SU-DHL-6 (cell line): ENCODE data around the gene RUNX2.

Experiments
- H2AFZ ChIP-seq: fragments of 200-600 bp; sonication (generic); 2 replicates; pipeline ENCODE4 v1.6.1; 2014; ENCODE audit warnings: low read depth, mild to moderate bottlenecking, moderate library complexity, mixed read lengths, antibody characterized with exemption, low read length; ENCODE audit not compliant: severe bottlenecking
- H3F3A ChIP-seq: fragments of 200-600 bp; shearing (Covaris generic); 2 replicates; pipeline ENCODE4 v1.6.0; 2016; ENCODE audit warnings: antibody characterized with exemption, mild to moderate bottlenecking; ENCODE audit not compliant: insufficient read depth
- H3K27ac ChIP-seq: fragments of 200-600 bp; sonication (generic); 2 replicates; pipeline ENCODE4 v1.5.1; 2016; ENCODE audit warnings: low read depth, mild to moderate bottlenecking, low read length, moderate library complexity, mixed read lengths
- H3K27me3 ChIP-seq: fragments of 200-600 bp; sonication (generic), shearing (Covaris generic); 2 replicates; pipeline ENCODE4 v1.6.0; 2014; ENCODE audit warnings: mild to moderate bottlenecking, low read length
- H3K36me3 ChIP-seq: fragments of 200-600 bp; sonication (generic); 2 replicates; pipeline ENCODE4 v1.6.1; 2014; ENCODE audit warnings: mild to moderate bottlenecking, low read length, mixed read lengths
- H3K4me2 ChIP-seq: fragments of 300-600, 200-600 bp; shearing (Covaris generic), sonication (generic); 2 replicates; pipeline ENCODE4 v1.6.0; 2014; ENCODE audit warnings: low read length, low read depth, mild to moderate bottlenecking; ENCODE audit not compliant: poor library complexity, severe bottlenecking
- H3K4me3 ChIP-seq: fragments of 200-600 bp; sonication (generic); 2 replicates; pipeline ENCODE4 v1.5.1; 2014; ENCODE audit warnings: antibody characterized with exemption, low read length, mild to moderate bottlenecking, mixed read lengths; ENCODE audit not compliant: insufficient read depth, poor library complexity, severe bottlenecking
- H3K79me2 ChIP-seq: fragments of 200-600 bp; sonication (generic); 2 replicates; pipeline ENCODE4 v1.6.1; 2014; ENCODE audit warnings: mild to moderate bottlenecking, low read length, moderate library complexity; ENCODE audit not compliant: insufficient read depth
- H3K9ac ChIP-seq: fragments of 200-600 bp; sonication (generic); 2 replicates; pipeline ENCODE4 v1.7.0; 2014; ENCODE audit warnings: mild to moderate bottlenecking, low read length
- H3K9me2 ChIP-seq: fragments of 200-600 bp; sonication (generic); replicated peaks from 2 replicates; pipeline ENCODE4 v1.6.1; 2014; ENCODE audit warnings: low read length; ENCODE audit not compliant: insufficient read depth
- H3K9me3 ChIP-seq: fragments of 200-600 bp; sonication (generic); 2 replicates; pipeline ENCODE4 v1.6.1; 2014; ENCODE audit warnings: low read length, mixed read lengths; ENCODE audit not compliant: insufficient read depth
- H4K20me1 ChIP-seq: fragments of 200-600 bp; sonication (generic); 2 replicates; pipeline ENCODE4 v1.6.1; 2014; ENCODE audit warnings: low read depth, mild to moderate bottlenecking, antibody characterized with exemption, low read length, moderate library complexity, mixed read lengths
- EZH2phosphoT487 ChIP-seq: fragments of 200-600 bp; sonication (generic), shearing (Covaris generic); conservative IDR thresholded peaks from 2 replicates; pipeline ENCODE4 v1.6.1; 2018; ENCODE audit warnings: mild to moderate bottlenecking, antibody characterized with exemption, low read length, moderate library complexity, mixed read lengths
- TF ChIP-seq, protein P1 (sequence below): fragments of 200-600 bp; sonication (generic); IDR thresholded peaks from one replicate; pipeline ENCODE4 v1.5.1; 2017; ENCODE audit warnings: antibody characterized with exemption, mild to moderate bottlenecking, low read length, moderate library complexity; ENCODE audit not compliant: insufficient read depth, poor library complexity, severe bottlenecking

Gene RUNX2

DNA sequence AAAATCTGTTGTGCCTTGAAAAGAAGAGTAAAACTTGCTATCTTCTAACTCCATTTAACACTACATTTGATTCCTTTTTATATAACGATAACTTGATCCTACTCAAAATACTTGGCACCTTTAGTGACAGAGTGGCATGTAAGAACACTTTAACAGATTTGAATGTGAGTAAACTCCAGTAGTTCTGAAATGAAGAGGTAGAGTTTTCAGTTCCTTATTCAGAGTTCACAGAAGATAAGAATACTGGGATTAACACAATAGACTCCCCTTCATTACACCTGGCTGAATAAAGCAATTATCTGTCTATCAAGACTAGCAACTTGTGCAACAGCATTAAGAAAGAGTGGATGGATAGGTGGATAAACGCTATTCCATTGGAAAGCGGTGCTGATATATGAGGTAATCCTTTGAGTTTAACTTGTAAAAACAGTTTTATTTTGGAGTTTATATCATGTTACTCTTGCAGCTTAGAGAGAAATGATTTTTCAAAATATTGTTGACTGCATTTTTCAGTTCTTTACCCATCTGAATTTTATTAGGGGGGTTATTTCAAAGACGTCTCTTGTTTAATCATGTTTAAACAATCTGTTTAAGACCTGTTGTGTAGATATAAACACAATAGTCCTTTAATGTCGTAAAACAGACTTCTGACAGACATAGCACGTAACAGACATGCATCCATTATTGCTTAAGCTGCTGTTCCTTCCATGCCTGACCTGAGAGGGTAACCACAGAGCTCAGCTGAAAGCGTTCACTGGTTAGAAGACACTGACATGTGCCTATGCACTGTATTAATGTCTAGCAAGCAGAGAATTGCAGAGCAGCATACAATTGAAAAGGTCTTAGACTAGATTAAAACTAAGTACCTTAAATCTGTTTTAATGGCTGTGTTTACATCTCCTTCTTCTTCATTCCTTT, 152.0 kb downstream of the RUNX2 start:
- Histone ChIP-seq H3K79me2 (no peaks in the 10 kb centered on the region), H3K27me3 (no peaks in the 10 kb centered on the region), H4K20me1 (no peaks in the 10 kb centered on the region), H3K4me2 (no peak overlapping the region), H2AFZ (no peak overlapping the region), H3K4me3 (no peak overlapping the region), H3K9me2 (no peaks in the 10 kb centered on the region), H3K9ac (no peak overlapping the region), H3K36me3 (no peaks in the 10 kb centered on the region), H3F3A (no peaks in the 10 kb centered on the region), H3K27ac (no peak overlapping the region), H3K9me3 (no peaks in the 10 kb centered on the region)
- TF ChIP-seq EZH2phosphoT487 = no peak
- TF ChIP-seq, protein P1, sequence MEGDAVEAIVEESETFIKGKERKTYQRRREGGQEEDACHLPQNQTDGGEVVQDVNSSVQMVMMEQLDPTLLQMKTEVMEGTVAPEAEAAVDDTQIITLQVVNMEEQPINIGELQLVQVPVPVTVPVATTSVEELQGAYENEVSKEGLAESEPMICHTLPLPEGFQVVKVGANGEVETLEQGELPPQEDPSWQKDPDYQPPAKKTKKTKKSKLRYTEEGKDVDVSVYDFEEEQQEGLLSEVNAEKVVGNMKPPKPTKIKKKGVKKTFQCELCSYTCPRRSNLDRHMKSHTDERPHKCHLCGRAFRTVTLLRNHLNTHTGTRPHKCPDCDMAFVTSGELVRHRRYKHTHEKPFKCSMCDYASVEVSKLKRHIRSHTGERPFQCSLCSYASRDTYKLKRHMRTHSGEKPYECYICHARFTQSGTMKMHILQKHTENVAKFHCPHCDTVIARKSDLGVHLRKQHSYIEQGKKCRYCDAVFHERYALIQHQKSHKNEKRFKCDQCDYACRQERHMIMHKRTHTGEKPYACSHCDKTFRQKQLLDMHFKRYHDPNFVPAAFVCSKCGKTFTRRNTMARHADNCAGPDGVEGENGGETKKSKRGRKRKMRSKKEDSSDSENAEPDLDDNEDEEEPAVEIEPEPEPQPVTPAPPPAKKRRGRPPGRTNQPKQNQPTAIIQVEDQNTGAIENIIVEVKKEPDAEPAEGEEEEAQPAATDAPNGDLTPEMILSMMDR = no peak

GRCh38 chr6:45480752-45481415, 152.8 kb downstream of the RUNX2 start:
- no peak overlapping the region for H2AFZ ChIP-seq
- no peak overlapping the region for H3K9ac ChIP-seq
- no peak overlapping the region for H3K4me2 ChIP-seq
- TF ChIP-seq, protein P1 = no peak
- no peak for TF ChIP-seq EZH2phosphoT487
- no peaks in the 10 kb centered on the region for H4K20me1 ChIP-seq
- H3K36me3 ChIP-seq = no peaks in the 10 kb centered on the region
- H3K4me3 ChIP-seq = no peak overlapping the region
- no peaks in the 10 kb centered on the region for H3K9me3 ChIP-seq
- H3F3A ChIP-seq = no peaks in the 10 kb centered on the region
- H3K9me2 ChIP-seq = no peaks in the 10 kb centered on the region
- no peaks in the 10 kb centered on the region for H3K79me2 ChIP-seq
- no peak overlapping the region for H3K27ac ChIP-seq
- no peaks in the 10 kb centered on the region for H3K27me3 ChIP-seq

- TF ChIP-seq, protein P1 = no peak
- TF ChIP-seq EZH2phosphoT487 = no peak
Measured at GRCh38 chr6:45483021-45483420, 154.9 kb downstream of the RUNX2 start.

More at GRCh38 chr6:45483021-45483420, 154.9 kb downstream of the RUNX2 start:
- Histone ChIP-seq H3K36me3 (no peaks in the 10 kb centered on the region), H3K9ac (no peak overlapping the region), H3K27ac (no peak overlapping the region), H3K4me3 (no peak overlapping the region), H3K9me2 (no peaks in the 10 kb centered on the region), H3K9me3 (no peaks in the 10 kb centered on the region), H3F3A (no peaks in the 10 kb centered on the region), H2AFZ (no peak overlapping the region), H3K27me3 (no peaks in the 10 kb centered on the region), H3K4me2 (no peak overlapping the region), H3K79me2 (no peaks in the 10 kb centered on the region), H4K20me1 (no peaks in the 10 kb centered on the region)
